GM20000 (cell line): Measurements from ENCODE around the gene SEZ6L.

ENCODE experiments used
- DNase-seq: peaks from one replicate; pipeline ENCODE4 v3.0.0; 2012; ENCODE audit warnings: low spot score
- TF ChIP-seq, protein P1 (sequence below): IDR thresholded peaks from 2 replicates; pipeline ENCODE4 v1.5.1; 2012; ENCODE audit warnings: mild to moderate bottlenecking, control low read depth; ENCODE audit errors: extremely low read depth, missing control alignments

SEZ6L gene

DNA sequence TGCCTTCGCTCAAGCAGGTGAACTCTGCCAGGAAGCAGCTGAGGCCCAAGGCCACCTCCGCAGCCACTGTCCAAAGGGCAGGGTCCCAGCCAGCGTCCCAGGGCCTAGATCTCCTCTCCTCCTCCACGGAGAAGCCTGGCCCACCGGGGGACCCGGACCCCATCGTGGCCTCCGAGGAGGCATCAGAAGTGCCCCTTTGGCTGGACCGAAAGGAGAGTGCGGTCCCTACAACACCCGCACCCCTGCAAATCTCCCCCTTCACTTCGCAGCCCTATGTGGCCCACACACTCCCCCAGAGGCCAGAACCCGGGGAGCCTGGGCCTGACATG, 123.4 kb downstream of the SEZ6L start:
- TF ChIP-seq, protein P1, sequence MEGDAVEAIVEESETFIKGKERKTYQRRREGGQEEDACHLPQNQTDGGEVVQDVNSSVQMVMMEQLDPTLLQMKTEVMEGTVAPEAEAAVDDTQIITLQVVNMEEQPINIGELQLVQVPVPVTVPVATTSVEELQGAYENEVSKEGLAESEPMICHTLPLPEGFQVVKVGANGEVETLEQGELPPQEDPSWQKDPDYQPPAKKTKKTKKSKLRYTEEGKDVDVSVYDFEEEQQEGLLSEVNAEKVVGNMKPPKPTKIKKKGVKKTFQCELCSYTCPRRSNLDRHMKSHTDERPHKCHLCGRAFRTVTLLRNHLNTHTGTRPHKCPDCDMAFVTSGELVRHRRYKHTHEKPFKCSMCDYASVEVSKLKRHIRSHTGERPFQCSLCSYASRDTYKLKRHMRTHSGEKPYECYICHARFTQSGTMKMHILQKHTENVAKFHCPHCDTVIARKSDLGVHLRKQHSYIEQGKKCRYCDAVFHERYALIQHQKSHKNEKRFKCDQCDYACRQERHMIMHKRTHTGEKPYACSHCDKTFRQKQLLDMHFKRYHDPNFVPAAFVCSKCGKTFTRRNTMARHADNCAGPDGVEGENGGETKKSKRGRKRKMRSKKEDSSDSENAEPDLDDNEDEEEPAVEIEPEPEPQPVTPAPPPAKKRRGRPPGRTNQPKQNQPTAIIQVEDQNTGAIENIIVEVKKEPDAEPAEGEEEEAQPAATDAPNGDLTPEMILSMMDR, result no peak
- DNase-seq, result no peak

- DNase-seq, result no peak
- TF ChIP-seq, protein P1, result no peak
Measured at GRCh38 chr22:26295563-26296126, 126.4 kb downstream of the SEZ6L start.

- no peak for DNase-seq
- TF ChIP-seq, protein P1, result no peak
Measured at GRCh38 chr22:26298605-26299310, 129.5 kb downstream of the SEZ6L start.

DNA sequence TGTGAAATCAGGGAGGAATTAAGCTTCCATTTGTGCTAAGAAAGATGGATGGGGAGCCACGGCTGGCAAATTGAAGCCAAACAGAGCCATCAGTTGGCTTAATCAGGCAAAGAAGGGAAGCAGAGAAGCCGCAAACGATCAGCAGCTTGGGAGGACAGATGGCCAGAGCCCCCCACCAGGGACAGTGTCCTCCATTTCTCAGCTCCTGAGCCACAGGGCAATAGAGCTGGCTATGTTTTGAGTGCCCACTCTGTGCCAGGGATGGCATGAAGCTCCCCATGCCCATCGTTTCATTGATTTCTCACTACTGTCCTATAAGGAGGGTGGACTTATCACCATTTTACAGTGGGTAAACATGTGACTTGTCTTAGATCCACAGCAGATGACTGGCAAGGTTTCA, 133.5 kb downstream of the SEZ6L start:
- DNase-seq, result no peak
- TF ChIP-seq, protein P1, result no peak

DNA sequence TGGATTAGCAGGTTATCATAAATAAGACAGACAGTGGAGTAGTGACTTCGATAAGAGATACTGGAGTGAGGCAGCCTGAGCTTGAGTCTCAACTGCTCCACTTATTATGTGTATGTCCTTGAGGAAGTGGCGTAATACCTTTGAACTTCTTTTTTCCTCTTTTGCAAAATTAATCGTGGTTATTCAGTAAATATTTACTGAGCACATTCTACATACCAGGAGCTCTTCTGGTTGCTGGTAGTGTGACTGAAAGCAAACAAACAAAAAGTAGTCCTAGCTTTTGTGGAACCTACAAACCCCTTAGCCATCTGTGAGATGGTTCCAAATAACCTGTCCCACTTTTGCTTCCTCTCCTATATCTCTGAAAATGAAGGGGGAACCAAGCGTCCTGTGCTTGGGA, 134.2 kb downstream of the SEZ6L start:
- TF ChIP-seq, protein P1, result no peak
- no peak for DNase-seq

DNA sequence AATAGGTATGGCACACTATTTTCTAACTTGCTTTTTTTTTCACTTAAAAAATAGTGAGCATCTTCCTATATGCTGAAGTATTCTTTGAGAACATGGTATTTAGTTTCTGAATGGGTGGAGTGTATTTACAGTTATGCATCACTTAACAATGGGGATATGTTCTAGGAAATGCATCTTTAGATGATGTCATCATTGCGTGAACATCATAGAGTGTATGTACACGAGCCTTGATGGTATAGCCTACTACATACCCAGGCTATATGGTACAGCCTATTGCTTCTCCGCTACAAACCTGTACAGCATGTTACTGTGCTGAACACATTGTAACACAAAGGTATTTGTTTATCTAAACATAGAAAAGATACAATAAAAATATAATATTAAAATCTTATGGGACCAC, 135.5 kb downstream of the SEZ6L start:
- TF ChIP-seq, protein P1, result no peak
- DNase-seq, result no peak

DNA sequence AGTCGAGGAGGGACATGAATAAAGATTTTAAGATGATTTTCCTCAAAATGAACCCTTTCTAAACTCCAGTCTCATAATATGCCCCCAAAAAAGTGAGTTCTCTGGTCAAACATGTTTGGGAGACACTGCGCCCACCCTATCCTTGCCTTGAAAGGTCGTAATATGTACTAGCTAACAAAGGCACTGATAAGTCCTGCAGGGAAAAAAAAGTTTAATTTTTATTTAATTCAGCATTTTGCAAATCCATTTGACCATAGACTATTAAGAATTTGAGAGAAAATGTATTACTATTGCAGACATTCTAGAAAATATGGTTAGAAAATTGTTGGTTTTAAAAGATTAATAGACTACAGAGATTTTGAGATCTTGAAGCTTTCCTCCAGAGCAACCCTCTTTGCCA, 139.2 kb downstream of the SEZ6L start:
- DNase-seq, result no peak
- TF ChIP-seq, protein P1, result no peak
